ENCODE measurements around the gene TFIP11. TPM values are rescaled to one million over a fixed set of nuclear protein-coding genes. Genes with fewer than 3 reads are reported as not detected.

Gene TFIP11
- total and polyA plus RNA-seq, 10 of the 15 experiments (the other 5 are each of a cell fraction or from before 2014, with no cell fraction given) = 14.2 to 43.3 (median 31.9) TPM

- no peak for TF ChIP-seq RELB (IDR thresholded peaks at IDR 0.05; ENCODE audit: low read depth)
- TF ChIP-seq JUNB (IDR thresholded peaks at IDR 0.05) = no peak
- no peak for TF ChIP-seq YBX1 (IDR thresholded peaks at IDR 0.05)
- no peak for TF ChIP-seq BCL11A (IDR thresholded peaks at IDR 0.05; ENCODE audit: low read depth, low read length)
- TF ChIP-seq E4F1 (IDR thresholded peaks at IDR 0.05; ENCODE audit: borderline replicate concordance, partially characterized antibody) = no peak
- no peak for TF ChIP-seq SUZ12 (IDR thresholded peaks at IDR 0.05; ENCODE audit: unreplicated experiment)
- no peak for TF ChIP-seq MXI1 (IDR thresholded peaks at IDR 0.05; ENCODE audit: low read depth, low read length)
- no peak for TF ChIP-seq TCF12 (IDR thresholded peaks at IDR 0.05; ENCODE audit: low read depth, low read length)
- TF ChIP-seq CHD1 (IDR thresholded peaks at IDR 0.05; ENCODE audit: low read depth, low read length) = no peak
- no peak for TF ChIP-seq PML (IDR thresholded peaks at IDR 0.05; ENCODE audit: low read length)
- TF ChIP-seq NKRF (conservative IDR thresholded peaks at IDR 0.05) = no peak
- no peak for TF ChIP-seq ATF2 (IDR thresholded peaks at IDR 0.05; ENCODE audit: low read length)
- no peak for TF ChIP-seq MEF2A (IDR thresholded peaks at IDR 0.05; ENCODE audit: insufficient read depth, low read depth, low read length)
- no peak for TF ChIP-seq CEBPB (IDR thresholded peaks at IDR 0.05; ENCODE audit: borderline replicate concordance in 1 of 2, low read depth in 2 of 2, low read length in 2 of 2)
- TF ChIP-seq TBL1XR1 (IDR thresholded peaks at IDR 0.05; ENCODE audit: low read depth, low read length) = no peak
- TF ChIP-seq, protein P1, sequence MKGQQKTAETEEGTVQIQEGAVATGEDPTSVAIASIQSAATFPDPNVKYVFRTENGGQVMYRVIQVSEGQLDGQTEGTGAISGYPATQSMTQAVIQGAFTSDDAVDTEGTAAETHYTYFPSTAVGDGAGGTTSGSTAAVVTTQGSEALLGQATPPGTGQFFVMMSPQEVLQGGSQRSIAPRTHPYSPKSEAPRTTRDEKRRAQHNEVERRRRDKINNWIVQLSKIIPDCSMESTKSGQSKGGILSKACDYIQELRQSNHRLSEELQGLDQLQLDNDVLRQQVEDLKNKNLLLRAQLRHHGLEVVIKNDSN (IDR thresholded peaks at IDR 0.05; ENCODE audit: borderline replicate concordance, extremely low read length, insufficient read depth, low read depth, low read length) = no peak
- SMC1A ChIA-PET (ENCODE audit: uncharacterized antibody, unreplicated experiment) = interaction anchor here (0.6 to 5.1 kb wide), 12 partner anchors 9 to 212 kb away, joined by 3 to 73 read pairs (median 4); no protein-coding TSS in a partner anchor
- Histone ChIP-seq H3K36me3 (ENCODE audit: control insufficient read depth in 2 of 2, insufficient read depth in 2 of 2, low read length in 1 of 2) (peaks cover 31 to 45% of the 10 kb centered on the region in 2 experiments), H3K79me2 (ENCODE audit: control insufficient read depth, insufficient read depth, low read length) (peaks cover 5% of the 10 kb centered on the region), H3K4me1 (ENCODE audit: control insufficient read depth, insufficient read depth, low read length) (no peaks in the 10 kb centered on the region), H3K9ac (ENCODE audit: control insufficient read depth, insufficient read depth, low read length) (no peak overlapping the region), H3K9me3 (replicated peaks; ENCODE audit: control insufficient read depth, insufficient read depth, low read length) (no peaks in the 10 kb centered on the region), H3K27me3 (replicated peaks in 1 of 2; ENCODE audit: control insufficient read depth in 2 of 2, insufficient read depth in 2 of 2, low read length in 1 of 2) (no peaks in the 10 kb centered on the region), H3K4me2 (ENCODE audit: control insufficient read depth, insufficient read depth) (no peak overlapping the region), H3K27ac (ENCODE audit: control insufficient read depth, insufficient read depth) (no peak overlapping the region), H3K4me3 (no peak overlapping the region), H2AFZ (ENCODE audit: control insufficient read depth, low read depth, low read length) (no peak overlapping the region), H4K20me1 (ENCODE audit: control insufficient read depth, insufficient read depth) (no peaks in the 10 kb centered on the region)
- intact Hi-C loops (cut with micrococcal nuclease; ENCODE audit: unreplicated experiment) = no loop called here
- no TSS peak for BruUV-seq (replicated peaks)
- no peak for ATAC-seq
- CTCF ChIA-PET = interaction anchor here (0.6 to 5.5 kb wide), 17 partner anchors 9 to 105 kb away, joined by 3 to 124 read pairs (median 4); partner anchors contain the start of genes HPS4 and SRRD
- FAIRE-seq = no peak
- 94% methylated on average over 3 of the region's 5 CpGs for WGBS (ENCODE audit: insufficient coverage, insufficient replicate concordance, low lambda C conversion rate, missing lambda C conversion rate)
- RAD21 ChIA-PET (ENCODE audit: unreplicated experiment) = interaction anchor here (1.2 to 2.4 kb wide), 5 partner anchors 31 to 98 kb away, joined by 3 to 11 read pairs (median 10); no protein-coding TSS in a partner anchor
- POLR2A ChIA-PET = no interaction called here
- DNase-seq (ENCODE audit: low read depth, low spot score) = no peak
- in situ Hi-C loops (cut with MboI) = loop anchor here (5.0 kb wide), 2 partner anchors 60 to 95 kb away; no protein-coding TSS in a partner anchor
Observed at GRCh38 chr22:26462051-26462450, 50.2 kb downstream of the TFIP11 start.

Data from GM12878 (cell line).